Measurements from ENCODE around the gene INO80D. TPM values are rescaled to one million over a fixed set of nuclear protein-coding genes. Genes with fewer than 3 reads are reported as not detected.
A peak's percentile ranks its signal among the peaks of the same experiment; 100 is the strongest.

Gene INO80D
- total RNA-seq, 2 experiments from 2014 or later = 26.7 to 29.4 TPM

GRCh38 chr2:205948883-205949282 lies 137.1 kb downstream of the INO80D start:
- no peak for ATAC-seq
- H3K9me3 Mint-ChIP-seq (ENCODE audit: low read depth) = no peaks in the 10 kb centered on the region

GRCh38 chr2:205948496-205948837 lies 137.5 kb downstream of the INO80D start:
- H3K27me3 Mint-ChIP-seq = peaks cover 20% of the 10 kb centered on the region
- DNase-seq (no peak), ATAC-seq (no peak)
- CTCF ChIA-PET = interaction anchor here (0.8 to 2.2 kb wide), 8 partner anchors 9 to 174 kb away, joined by 4 to 11 read pairs (median 6); partner anchors contain the start of gene INO80D
- H3K27ac Mint-ChIP-seq = no peak overlapping the region
- peaks cover 4% of the 10 kb centered on the region for H3K4me1 Mint-ChIP-seq
- no peak overlapping the region for H3K4me3 Mint-ChIP-seq
- no peaks in the 10 kb centered on the region for H3K36me3 Mint-ChIP-seq
- no peaks in the 10 kb centered on the region for H3K9me3 Mint-ChIP-seq (ENCODE audit: low read depth)

More at GRCh38 chr2:205948883-205949282, 137.1 kb downstream of the INO80D start:
- Mint-ChIP-seq H3K4me1 (peaks cover 7% of the 10 kb centered on the region), H3K36me3 (no peaks in the 10 kb centered on the region), H3K4me3 (no peak overlapping the region), H3K27ac (no peak overlapping the region), H3K27me3 (peaks cover 20% of the 10 kb centered on the region)
- CTCF ChIA-PET = interaction anchor here (0.8 to 2.2 kb wide), 8 partner anchors 9 to 175 kb away, joined by 4 to 11 read pairs (median 6); partner anchors contain the start of gene INO80D
- no peak for DNase-seq

DNA sequence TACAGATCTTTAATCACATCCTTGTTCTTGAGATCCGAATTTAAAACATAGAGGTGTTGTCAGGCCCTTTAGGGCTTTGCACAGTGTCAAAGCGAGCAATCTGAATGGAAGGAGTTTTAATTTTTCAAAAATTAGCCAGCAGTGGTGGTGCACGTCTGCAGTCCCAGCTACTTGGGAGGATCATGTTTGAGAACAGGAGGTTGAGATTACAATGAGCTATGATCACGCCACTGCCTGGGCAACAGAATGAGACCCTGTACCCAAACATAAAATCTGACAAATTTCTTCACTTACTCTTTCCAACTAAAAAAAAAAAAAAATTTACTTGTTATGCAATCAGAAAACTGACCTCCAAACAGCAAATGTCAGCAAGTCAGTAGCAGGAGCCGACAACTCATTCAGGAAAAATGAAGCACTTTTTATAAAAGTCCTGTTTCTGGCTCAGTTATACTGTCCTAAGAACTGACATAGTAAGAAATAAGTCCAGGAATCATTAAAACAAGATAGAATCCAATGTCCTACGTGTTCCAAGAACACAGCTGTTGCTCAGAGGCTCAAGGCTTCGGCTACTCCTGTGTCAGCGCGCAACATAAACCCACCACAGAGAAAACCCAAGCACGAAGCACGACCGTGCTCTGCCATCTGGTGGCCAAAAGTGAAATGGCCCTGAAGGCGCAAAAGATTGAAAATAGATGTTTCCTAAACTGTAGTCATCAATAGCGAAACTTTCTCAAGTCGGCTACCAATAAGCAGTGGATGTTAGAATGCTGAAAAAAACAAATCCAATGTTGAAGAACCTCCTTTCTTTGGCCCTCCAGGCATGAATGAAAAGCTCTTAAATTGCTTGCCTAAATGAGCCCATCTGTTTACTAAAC lies 138.1 kb downstream of the INO80D start:
- Mint-ChIP-seq H3K36me3 (no peaks in the 10 kb centered on the region), H3K4me1 (peaks cover 3% of the 10 kb centered on the region), H3K9me3 (ENCODE audit: low read depth) (no peaks in the 10 kb centered on the region), H3K4me3 (no peak overlapping the region), H3K27me3 (peaks cover 17% of the 10 kb centered on the region), H3K27ac (no peak overlapping the region)
- DNase-seq (peak; percentile 67), ATAC-seq (peak; percentile 67)
- CTCF ChIA-PET = interaction anchor here (0.5 to 2.2 kb wide), 9 partner anchors 10 to 174 kb away, joined by 3 to 11 read pairs (median 5); partner anchors contain the start of gene INO80D

GRCh38 chr2:205946226-205946625 lies 139.7 kb downstream of the INO80D start:
- Mint-ChIP-seq H3K4me3 (no peak overlapping the region), H3K9me3 (ENCODE audit: low read depth) (no peaks in the 10 kb centered on the region), H3K27ac (no peak overlapping the region), H3K4me1 (peaks cover 3% of the 10 kb centered on the region), H3K36me3 (no peaks in the 10 kb centered on the region), H3K27me3 (peaks cover 11% of the 10 kb centered on the region)
- CTCF ChIA-PET = no interaction called here
- DNase-seq = no peak
- no peak for ATAC-seq

Other genes with a start within 250 kb of the INO80D start
- 10 to 100 TPM; 58.2 to 82.1 TPM for gene NDUFS1, start 73.3 kb upstream of the INO80D start, total RNA-seq
- gene EEF1B2, start 73.7 kb upstream of the INO80D start, total RNA-seq = 100 to 1,000 TPM; 417 to 565 TPM
- 1 to 10 TPM; 6.9 to 9.4 TPM for gene ZDBF2, start 188.5 kb upstream of the INO80D start, total RNA-seq